GM12875 (cell line): ENCODE measurements around the gene RPS8.

Source experiments
- H3K4me3 ChIP-seq: one replicate; pipeline ENCODE4 v1.5.1; 2011; ENCODE audit warnings: low read depth, low read length, control low read depth
- TF ChIP-seq, protein P1 (sequence below): IDR thresholded peaks from 2 replicates; pipeline ENCODE4 v1.5.1; 2011; ENCODE audit warnings: low read depth, mild to moderate bottlenecking, control low read depth, inconsistent platforms, low read length, moderate library complexity, borderline replicate concordance; ENCODE audit not compliant: insufficient read depth

The RPS8 gene

DNA sequence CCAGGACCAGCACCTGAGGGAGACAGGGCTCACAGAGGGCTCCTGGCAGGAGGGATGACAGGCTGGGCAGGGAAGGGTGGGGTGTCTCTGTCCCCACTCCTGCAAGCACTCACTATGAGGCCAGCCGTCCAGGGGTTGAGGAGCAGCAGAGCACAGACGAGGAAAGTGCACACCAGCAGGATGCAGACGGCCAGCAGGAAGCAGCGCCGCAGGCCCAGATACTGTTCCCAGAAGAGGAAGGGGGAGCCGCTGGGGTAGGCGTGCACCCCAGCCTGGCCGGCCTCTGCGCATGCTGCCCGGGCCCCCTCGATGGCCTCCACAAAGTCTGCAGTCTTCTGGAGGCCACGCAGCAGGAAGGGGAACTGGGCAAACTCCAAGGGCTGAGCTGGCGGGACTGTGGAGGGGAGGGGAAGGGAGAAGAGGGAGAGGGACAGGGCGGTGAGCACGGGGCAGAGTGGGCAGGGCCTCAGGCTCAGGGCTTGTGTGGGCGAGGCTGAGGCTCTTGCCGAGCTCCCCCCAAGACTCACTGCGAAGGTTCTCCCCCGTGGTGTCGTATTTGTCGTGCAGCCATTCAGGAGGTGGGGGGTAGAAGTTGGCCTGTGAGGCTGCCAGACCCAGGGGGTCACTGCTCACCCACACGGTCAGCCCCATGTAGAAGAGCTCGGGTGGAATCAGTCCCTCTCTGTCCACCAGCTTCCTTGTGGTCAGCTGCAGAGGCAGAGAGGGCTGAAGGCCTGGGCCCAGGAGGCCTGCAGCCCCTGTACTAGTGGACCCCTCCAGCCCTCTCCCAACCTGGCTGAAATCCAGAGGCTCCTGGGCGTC lies 51.2 kb downstream of the RPS8 start:
- H3K4me3 ChIP-seq, result no peak overlapping the region
- TF ChIP-seq, protein P1, sequence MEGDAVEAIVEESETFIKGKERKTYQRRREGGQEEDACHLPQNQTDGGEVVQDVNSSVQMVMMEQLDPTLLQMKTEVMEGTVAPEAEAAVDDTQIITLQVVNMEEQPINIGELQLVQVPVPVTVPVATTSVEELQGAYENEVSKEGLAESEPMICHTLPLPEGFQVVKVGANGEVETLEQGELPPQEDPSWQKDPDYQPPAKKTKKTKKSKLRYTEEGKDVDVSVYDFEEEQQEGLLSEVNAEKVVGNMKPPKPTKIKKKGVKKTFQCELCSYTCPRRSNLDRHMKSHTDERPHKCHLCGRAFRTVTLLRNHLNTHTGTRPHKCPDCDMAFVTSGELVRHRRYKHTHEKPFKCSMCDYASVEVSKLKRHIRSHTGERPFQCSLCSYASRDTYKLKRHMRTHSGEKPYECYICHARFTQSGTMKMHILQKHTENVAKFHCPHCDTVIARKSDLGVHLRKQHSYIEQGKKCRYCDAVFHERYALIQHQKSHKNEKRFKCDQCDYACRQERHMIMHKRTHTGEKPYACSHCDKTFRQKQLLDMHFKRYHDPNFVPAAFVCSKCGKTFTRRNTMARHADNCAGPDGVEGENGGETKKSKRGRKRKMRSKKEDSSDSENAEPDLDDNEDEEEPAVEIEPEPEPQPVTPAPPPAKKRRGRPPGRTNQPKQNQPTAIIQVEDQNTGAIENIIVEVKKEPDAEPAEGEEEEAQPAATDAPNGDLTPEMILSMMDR, result no peak

DNA sequence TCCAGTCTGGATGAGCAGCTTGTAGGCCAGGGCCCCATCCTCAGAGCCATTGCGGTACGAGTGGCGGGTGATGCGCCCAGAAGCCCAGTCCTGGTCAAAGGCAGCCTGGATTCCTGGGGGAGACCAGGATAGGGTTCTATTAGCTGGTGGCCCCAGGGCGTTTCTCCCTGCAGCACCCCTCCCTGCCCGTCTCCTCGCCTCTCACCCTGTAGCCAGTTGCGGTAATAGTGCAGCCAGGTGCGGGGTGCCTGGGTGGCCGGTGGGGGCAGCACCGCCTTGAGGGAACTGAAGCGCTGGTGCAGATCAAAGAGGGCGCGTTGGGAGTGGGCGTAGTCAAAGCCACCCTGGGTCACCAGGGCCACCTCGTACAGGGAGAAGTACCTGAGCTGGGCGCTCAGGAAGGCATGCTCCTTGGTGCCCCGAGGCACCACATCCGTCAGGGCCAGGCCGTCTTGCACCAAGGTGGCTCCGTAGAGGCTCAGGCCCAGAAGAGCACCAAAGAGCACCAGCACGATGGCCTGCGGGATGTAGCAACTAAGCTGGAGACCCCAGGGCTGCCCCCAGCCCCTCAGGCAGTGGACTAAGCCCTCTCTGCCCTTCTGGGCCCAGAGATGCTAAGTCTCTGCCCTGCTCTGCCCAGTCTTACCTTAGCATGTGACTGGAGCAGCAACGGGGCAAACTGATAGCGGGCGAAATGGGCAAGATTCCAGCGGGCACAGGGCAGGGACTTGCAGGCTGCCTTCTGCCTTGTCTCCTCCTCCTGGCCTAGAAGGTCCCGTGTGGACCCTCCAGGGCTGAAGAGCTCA lies 52.1 kb downstream of the RPS8 start:
- no peak overlapping the region for H3K4me3 ChIP-seq
- TF ChIP-seq, protein P1, result no peak

GRCh38 chr1:44828003-44828651 lies 52.8 kb downstream of the RPS8 start:
- no peak overlapping the region for H3K4me3 ChIP-seq
- TF ChIP-seq, protein P1, result no peak
